AG10803 (cell line): ENCODE results near the gene DHFR.

Experiments used
- DNase-seq: peaks from one replicate; pipeline ENCODE4 v3.0.0; 2010; ENCODE audit warnings: low read depth
- H3K4me3 ChIP-seq: 2 replicates; pipeline ENCODE4 v1.5.1; 2011; ENCODE audit warnings: mild to moderate bottlenecking, low read length, control low read depth
- TF ChIP-seq, protein P1 (sequence below): conservative IDR thresholded peaks from 2 replicates; pipeline ENCODE4 v1.5.1; 2011; ENCODE audit warnings: mild to moderate bottlenecking, low read length, control low read depth, inconsistent platforms

The DHFR gene

DNA sequence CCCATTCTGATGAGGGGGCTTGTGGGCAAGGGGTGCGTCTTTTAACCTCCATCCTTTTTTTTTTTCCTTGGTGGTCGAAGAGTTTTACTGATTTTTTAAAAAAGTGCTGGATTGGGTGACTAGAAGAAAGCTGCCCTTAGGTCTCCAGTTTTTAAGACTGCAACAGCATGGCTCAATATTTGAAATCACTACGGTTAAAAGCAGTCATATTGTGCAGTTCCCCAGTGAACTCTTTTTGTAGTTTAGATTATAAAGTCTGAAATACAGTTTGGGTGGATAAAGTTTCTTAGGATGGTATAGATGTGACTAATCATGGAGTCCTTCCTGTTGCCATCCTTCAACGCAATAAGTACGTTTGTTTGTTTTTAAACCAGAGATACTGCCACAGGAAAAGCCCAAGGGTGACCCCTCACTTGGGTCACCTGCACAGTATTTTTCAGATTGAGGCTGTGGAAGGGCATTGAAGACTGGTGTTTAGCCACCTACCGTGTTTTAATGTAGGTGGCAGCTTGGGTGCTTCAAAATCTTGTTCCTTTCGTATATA, 520 bp upstream of the DHFR start:
- peak overlapping the region; percentile 89 for H3K4me3 ChIP-seq
- no peak for DNase-seq
- TF ChIP-seq, protein P1, sequence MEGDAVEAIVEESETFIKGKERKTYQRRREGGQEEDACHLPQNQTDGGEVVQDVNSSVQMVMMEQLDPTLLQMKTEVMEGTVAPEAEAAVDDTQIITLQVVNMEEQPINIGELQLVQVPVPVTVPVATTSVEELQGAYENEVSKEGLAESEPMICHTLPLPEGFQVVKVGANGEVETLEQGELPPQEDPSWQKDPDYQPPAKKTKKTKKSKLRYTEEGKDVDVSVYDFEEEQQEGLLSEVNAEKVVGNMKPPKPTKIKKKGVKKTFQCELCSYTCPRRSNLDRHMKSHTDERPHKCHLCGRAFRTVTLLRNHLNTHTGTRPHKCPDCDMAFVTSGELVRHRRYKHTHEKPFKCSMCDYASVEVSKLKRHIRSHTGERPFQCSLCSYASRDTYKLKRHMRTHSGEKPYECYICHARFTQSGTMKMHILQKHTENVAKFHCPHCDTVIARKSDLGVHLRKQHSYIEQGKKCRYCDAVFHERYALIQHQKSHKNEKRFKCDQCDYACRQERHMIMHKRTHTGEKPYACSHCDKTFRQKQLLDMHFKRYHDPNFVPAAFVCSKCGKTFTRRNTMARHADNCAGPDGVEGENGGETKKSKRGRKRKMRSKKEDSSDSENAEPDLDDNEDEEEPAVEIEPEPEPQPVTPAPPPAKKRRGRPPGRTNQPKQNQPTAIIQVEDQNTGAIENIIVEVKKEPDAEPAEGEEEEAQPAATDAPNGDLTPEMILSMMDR, result no peak

DNA sequence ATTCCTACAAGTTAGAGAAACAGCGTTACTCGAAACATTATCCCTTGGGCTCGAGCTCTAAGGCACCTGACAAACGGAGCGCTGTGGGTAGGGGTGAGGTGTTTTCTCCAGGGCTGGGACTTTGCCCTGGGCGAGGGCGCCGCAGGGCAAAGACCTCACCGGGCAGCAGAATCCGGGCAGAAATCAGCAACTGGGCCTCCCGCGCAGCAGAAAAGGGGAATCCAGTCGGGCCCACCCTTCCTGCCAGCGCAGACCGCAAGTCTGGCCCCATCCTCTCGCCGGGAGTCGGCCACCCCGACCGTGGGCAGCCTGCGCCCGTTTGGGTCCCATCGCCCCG, 761 bp downstream of the DHFR start:
- peak overlapping the region; percentile 74 for H3K4me3 ChIP-seq
- TF ChIP-seq, protein P1, result no peak
- DNase-seq, result no peak

DNA sequence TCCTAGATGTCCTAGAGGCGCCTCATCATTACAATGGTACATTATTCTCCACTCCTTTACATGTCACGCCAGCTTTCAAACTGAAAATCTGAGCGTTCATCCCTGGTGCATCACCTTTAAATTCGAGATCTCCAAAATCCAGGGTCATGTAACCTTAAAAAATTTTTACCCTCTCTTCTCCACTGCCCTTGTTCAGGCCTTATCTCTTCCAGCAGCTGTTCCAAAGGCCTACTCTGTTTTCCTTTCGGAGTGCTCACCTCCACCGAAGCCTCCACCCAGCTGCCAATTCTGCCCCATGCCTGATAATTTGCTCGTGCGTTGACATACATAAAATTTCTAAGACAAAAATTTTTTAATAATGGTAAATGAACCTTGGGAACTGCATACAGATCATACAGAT, 1.3 kb downstream of the DHFR start:
- TF ChIP-seq, protein P1, result no peak
- DNase-seq, result no peak
- H3K4me3 ChIP-seq, result peak overlapping the region; percentile 74

DNA sequence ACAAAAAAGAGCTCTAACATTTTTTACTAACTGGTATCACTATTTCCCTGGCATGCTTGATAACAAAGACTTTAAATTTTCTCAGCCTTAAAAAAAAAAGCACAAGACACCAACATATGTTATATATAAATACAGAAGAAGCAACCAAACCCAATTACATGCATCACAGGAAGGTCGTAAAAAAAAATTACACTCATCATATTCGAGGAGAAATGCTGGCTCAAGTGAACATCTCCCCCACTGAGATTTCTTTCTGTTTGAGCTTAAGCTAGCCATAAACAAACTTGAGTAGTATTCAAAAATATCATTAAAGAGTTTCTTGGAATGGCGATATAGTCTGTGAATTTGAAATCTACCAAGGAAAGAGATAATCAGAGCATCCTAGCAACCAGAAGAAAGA, 7.9 kb downstream of the DHFR start:
- DNase-seq, result no peak
- H3K4me3 ChIP-seq, result no peak overlapping the region

DNA sequence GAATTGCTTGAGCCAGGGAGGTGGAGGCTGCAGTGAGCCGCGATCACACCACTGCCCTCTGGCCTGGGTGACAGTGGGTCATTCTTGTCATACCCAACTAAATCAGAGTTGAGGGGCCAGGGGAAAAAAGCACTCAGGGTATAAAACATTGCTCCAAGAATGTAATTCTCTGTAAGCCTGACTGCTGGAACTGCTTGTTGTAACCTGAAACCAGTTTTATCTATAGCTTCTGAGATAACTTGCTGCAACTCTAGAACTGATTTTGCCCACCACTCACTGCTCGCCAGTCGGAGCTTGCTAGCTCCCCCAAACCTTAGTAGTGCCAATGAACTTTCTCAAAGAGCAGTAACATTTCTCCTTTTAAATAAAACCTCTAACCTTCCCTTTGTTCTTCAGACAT, 9.9 kb downstream of the DHFR start:
- TF ChIP-seq, protein P1, result no peak
- DNase-seq, result no peak
- no peak overlapping the region for H3K4me3 ChIP-seq

More for the DNA sequence above, 7.9 kb downstream of the DHFR start:
- TF ChIP-seq, protein P1, result no peak

DNA sequence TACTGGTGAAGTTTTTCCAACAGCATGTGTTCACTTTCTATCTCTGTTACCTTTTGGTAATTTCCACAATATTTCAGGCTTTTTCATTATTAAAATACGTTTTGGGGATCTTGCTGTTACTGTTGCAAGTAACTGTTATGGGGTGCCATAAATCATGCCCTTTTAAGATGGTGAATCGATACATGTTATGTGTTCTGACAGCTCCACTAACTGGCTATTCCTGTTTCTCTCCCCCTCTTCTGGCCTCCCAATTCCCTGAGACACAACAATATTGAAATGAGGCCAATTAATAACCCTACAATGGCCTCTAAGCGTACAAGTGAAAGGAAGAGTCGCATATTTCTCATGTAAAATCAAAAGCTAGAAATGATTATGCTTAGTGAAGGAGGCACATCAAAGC, 13.4 kb downstream of the DHFR start:
- H3K4me3 ChIP-seq, result no peak overlapping the region
- no peak for DNase-seq

DNA sequence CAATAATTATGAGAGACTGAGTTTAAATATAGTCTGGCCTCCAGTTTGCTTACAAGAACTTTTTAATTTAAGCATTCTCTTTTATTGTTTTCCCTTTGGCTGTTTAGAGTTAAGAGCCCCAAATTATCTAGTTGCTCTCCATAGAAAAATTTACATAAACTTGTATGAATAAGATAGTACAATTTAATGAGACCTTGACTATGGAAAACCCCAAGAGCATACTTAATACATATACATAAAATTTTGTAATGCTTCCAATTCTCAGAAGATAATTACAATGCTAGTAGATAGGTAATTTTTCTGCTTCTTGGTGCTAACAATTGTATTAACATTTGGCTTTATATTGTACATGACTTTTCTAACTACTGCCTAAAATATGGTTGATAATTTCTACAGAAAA, 20.6 kb downstream of the DHFR start:
- TF ChIP-seq, protein P1, result no peak
- no peak overlapping the region for H3K4me3 ChIP-seq
- DNase-seq, result no peak

More for the DNA sequence above, 13.4 kb downstream of the DHFR start:
- TF ChIP-seq, protein P1, result no peak
